H1 (cell line): Measurements from ENCODE around the gene GDPD2. TPM values are rescaled to one million over a fixed set of nuclear protein-coding genes. Genes with fewer than 3 reads are reported as not detected.

Experiments
- RFX5 ChIP-seq: IDR thresholded peaks from 2 replicates; pipeline ENCODE4 v1.6.1; 2011; ENCODE audit warnings: low read depth, low read length, improper control_type of control experiment, borderline replicate concordance
- SAP30 ChIP-seq: fragments of 300-600 bp; sonication (generic); IDR thresholded peaks from 2 replicates; pipeline ENCODE4 v1.7.1; 2012; ENCODE audit warnings: low read length, moderate library complexity, mild to moderate bottlenecking, inconsistent platforms; ENCODE audit not compliant: insufficient read depth, insufficient replicate concordance
- SIRT6 ChIP-seq: IDR thresholded peaks from one replicate; pipeline ENCODE4 v1.7.1; 2012; ENCODE audit warnings: low read length, inconsistent platforms
- TEAD4 ChIP-seq: IDR thresholded peaks from 2 replicates; pipeline ENCODE4 v1.6.1; 2012; ENCODE audit warnings: low read depth, low read length, inconsistent platforms, mixed read lengths
- polyA plus RNA-seq, 7 experiments: library from polyadenylated mRNA; depleted of rRNA in 3 of 7; stranded (reverse) in 5 of 7; unstranded in 2 of 7; fragments of >200 nt in 5 of 7; fragments of 200-250 nt in 2 of 7; gene quantifications; 1 replicate in 5 of 7; 2 replicates in 1 of 7; 4 replicates in 1 of 7; pipeline versions ENCODE4 v1.2.1 to v1.2.3, GENCODE V29; 2011 to 2013; ENCODE audit warnings: missing spikeins in 2 of 7, mixed read lengths in 2 of 7
- total RNA-seq: library from RNA; stranded (reverse); fragmentation: NEBNext Ultra II Directional; extraction: Animal tissue kit (Norgen Biotek cat#: 25700); gene quantifications from 2 replicates; pipeline ENCODE4 v1.2.1, GENCODE V29; 2021

GDPD2 gene
- total and polyA plus RNA-seq, 2 of the 8 experiments (the other 6 are each of a cell fraction or from before 2014, with no cell fraction given) = 25.6 to 68.3 TPM

GRCh38 chrX:70456256-70456655, 33.1 kb downstream of the GDPD2 start (continued):
- no peak for TF ChIP-seq RFX5
- TF ChIP-seq SIRT6 = no peak
- no peak for TF ChIP-seq SAP30
- no peak for TF ChIP-seq TEAD4
